CD1c-positive myeloid dendritic cell (primary cell): Measurements from ENCODE around the gene NRIP2.
A peak's percentile ranks its signal among the peaks of the same experiment; 100 is the strongest.

Experiments
- DNase-seq: peaks from one replicate; pipeline ENCODE4 v3.0.0-alpha.2; 2016; ENCODE audit errors: extremely low spot score

Gene NRIP2

DNA sequence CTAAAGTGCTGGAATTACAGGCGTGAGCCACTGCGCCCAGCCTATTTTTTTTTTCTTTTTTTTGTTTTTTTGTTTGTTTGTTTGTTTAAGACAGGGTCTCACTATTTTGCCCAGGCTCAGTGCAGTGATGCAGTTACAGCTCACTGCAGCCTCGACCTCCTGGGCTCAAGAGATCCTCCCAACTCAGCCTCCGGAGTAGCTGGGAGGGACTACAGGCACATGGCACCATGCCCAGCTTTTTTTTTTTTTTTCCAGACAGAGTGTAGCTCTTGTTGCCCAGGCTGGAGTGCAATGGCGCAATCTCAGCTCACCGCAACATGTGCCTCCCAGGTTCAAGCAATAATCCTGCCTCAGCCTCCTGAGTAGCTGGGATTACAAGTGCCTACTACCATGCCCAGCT, 28.1 kb downstream of the NRIP2 start:
- no peak for DNase-seq

DNA sequence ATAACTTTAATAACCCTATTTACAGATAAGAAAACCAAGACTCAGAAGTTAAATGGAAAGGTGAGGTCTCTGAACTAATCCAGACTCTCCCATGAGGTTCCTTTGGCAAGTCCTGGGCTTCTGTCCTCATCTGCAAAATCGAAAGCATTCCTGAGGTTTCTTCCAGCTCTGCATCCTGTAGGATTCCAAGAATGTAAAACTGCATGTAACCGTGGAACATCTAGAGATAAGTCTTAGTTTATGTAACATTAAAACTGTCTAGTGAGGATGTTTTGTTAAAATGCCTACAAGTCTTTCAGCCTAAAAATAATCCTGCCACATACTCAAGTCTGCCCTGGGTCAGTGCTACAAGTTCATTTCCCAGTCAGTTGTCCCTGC, 29.7 kb downstream of the NRIP2 start:
- no peak for DNase-seq

DNA sequence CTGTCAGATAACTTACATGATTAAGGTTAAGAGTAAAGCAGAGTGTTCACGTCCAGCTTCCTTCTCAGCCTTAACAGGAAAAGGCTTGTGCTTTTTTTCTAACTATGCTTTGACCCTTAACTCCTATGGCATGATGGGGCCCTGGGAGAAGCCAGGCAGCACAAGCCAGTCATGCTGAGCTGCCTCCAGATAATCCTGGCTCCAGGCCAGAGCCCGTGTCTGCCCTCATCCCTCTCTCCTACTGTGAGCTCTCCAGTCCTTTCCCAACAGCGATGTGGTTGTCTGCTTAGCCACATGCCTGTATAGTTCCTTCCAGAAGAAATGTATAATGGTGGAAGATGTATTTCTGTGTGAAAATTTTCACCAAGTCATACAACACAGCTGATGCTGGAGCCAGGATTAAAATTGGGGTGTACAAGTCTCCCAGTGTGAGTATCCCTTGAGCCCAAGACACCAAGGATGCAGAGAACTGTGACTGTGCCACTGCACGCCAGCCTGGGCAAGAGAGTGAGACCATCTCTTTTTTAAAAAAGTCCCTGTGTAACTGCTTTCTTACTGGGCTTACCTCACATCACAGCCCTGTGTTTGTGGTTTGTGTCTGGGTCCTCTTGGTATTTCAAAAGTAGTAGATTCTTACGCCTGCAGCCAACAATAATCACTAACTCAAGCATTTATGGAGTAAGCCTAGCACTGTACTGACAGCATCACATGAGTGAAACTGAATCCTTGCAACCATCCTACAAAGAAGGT, 30.3 kb downstream of the NRIP2 start:
- DNase-seq: no peak

DNA sequence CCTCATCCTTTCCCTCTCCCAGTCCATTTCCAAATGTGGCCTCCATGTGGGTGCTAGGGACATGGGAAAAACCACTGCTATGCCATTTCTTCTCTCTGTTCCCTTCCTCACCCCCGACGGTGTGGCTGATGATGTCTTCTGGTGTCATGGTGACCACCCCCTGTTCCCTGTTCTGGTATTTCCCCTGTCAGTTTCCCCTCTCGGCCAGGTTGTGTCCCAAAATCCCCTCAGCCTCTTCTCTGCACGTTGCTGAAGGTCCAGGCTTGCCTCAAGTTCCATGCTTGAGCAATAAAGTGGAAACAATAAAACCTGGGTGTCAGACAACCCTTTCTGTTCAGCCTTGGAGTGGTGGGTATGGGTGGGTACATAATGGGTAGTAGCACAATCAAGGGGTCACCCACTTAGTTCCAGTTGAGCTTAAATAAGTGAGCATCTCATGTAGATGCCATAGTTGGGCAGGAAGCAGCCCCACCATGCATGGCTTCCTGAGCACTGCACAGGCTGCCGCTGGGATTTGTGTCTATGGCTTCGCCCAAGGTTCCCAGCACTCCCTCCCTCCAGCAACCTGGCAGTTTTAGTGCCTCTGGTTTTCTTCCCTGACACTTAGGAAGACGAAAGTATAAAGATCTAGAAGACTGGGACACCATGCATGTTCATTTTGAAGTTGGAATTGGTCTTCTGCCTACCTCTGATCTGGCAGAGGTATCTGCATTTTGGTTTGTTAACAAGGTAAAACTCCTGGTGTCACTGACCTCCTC, 31.0 kb downstream of the NRIP2 start:
- DNase-seq: no peak

DNA sequence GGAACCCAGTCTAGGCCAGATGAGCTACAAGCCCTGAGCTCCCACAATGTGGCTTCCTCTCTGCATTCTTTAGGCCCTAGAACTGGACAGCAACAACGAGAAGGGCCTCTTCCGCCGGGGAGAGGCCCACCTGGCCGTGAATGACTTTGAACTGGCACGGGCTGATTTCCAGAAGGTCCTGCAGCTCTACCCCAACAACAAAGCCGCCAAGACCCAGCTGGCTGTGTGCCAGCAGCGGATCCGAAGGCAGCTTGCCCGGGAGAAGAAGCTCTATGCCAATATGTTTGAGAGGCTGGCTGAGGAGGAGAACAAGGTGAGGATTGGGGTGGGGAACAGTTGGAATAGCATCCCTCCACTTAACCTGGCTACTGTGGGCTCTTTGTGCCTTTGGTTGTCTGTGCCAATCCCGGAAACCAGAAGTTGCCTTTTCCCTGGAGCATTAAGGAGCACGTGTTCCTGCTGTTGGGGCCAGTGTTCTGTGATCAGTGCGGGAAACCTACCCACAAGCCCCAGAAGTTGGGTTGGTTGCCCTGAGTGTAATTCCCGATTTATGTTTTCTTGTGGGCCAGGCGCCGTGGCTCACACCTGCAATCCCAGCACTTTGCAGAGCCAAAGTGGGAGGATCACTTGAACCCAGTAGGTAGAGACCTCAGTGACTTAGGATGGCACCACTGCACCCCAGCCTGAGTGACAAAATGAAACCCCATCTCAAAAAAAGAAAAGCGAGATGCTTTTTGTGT, 33.6 kb downstream of the NRIP2 start:
- no peak for DNase-seq

DNA sequence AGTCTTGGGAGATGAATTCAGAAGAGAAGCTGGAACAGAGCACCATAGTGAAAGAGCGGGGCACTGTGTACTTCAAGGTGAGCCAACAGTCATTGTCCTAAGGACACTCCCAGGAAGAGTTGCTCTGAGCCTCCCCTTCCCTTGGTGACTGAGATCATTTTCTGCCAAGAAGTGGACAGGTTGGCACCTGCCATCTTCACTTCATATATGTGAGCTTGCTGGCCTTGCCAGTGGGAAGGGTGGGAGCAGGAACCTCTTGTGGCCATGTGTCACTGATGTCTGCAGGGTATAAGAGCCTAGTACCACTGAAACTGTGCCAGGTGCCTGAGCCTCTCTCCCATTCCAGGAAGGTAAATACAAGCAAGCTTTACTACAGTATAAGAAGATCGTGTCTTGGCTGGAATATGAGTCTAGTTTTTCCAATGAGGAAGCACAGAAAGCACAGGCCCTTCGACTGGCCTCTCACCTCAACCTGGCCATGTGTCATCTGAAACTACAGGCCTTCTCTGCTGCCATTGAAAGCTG, 34.7 kb downstream of the NRIP2 start:
- no peak for DNase-seq

DNA sequence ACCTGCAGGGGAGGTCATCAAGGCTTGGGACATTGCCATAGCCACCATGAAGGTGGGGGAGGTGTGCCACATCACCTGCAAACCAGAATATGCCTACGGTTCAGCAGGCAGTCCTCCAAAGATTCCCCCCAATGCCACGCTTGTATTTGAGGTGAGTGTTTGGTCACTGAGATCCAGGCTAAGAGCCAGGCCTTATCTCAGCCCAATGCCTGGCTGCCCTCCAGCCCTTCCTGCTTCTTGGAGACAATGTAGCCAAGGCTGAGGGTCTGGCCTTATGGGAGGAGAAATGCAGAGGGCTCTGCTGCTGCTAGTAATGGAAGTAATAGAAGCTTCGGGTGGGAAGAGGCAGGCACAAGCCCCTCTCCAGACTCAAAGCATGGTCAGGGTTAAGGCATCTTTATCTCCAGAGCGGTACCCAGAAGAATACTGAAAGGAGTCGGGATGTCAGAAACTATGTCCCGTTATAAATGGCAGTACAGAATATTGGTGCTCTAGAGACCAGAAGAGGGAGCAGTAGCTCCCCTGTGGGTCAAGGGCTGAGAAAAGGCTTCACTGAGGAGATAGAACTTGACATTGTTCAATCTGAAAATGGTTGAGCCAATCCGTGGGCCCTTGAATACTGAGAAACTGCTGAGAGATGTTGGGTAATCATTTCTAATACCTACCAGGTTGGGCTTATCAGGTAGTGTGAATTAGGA, 37.0 kb downstream of the NRIP2 start:
- no peak for DNase-seq

DNA sequence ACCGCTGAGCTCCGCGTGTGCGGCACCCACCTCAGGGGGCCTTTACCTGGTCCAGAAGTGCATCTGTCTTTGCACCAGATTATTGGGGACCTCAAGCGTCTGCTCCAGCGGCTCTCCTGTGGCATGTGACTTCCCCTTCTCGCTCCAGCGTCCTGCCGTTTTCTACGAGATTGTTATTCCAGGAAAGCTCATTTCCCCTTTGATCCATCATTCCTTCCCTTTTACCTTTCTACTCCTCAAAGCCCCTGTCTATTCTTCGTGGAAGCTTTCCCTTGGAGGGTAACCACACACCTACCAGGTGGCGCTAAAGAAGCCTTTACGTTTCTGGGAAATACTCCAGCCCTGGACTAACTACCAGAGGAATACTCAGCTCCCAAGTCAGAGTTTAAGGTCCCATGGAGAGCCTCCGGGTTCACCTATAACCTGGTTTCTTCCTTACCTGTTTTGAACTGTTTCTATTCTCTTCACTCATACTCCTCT, 38.6 kb downstream of the NRIP2 start:
- DNase-seq: peak; percentile 19

DNA sequence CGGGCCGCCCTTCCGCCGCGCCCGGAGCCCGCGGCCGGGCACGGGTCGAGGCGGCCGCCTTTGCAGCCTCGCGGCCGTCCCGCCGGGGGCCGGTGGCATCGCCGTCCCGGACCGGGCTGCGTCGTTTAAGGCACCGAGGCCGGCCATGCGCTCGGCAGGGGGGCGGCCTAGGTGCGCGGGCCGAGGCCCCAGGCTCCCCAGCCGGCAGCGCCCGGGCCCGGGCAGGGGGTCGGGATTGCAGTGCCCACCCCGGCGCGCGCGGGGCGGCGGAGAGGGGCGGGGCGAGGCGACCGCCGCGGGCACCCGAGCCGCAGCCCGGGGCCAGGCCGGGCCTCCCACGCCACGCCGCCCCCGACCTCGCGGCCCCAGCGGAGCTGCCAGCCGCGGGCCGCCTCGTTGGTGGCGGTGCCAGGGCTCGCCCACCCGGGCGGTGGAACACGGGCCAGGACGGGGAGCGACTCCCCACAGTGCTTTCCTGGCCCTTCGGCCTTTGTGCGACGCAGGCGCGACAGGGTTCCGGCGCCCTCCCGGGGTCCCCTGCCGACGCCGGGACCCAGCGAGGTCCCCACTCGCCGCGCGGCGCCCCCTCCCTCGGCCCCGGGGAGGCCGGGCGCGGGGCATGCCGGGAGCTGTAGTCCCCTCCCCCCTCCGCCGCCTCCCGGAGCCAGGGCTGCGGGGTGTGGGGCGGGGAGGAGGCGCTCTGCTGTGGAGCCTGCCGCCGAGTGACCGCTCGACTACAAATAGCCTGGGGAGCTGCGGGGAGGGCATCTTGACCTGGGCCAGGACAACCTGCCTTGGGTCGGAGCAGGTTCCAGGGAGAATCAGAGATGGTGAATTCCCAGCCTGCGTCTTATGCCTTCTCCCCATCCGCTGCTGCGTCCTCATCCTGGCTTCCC, 39.3 kb downstream of the NRIP2 start:
- peak; percentile 62 for DNase-seq

DNA sequence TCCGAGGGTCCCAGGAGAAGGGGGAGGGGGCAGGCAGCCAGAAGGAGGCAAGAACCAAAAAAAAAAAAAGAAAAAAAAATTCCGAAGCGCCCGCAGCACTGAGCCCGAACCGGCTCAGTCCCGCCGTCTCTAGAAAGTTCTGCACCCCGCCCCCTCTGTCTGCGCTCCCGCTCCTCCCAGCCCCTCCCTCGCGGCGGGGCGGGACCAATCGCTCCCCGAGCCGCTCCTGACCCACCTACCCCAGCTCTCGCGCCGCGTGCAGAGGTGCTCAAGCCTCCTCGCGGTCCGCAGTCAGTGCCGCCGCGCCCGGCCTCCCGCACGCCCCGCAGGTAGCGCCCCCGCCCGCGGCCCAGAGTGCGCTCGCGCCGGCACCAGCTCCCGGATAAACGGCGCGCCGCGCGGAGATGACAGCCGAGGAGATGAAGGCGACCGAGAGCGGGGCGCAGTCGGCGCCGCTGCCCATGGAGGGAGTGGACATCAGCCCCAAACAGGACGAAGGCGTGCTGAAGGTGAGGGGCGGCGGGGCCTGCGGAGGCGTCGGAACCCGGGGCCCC, 40.0 kb downstream of the NRIP2 start, which contains the start of gene FKBP4:
Gene FKBP4 (plus strand): TSS at position 235 of the 554 bp plus-strand sequence. CDS start 170 bp downstream, at position 405.
- peak; percentile 90 for DNase-seq

DNA sequence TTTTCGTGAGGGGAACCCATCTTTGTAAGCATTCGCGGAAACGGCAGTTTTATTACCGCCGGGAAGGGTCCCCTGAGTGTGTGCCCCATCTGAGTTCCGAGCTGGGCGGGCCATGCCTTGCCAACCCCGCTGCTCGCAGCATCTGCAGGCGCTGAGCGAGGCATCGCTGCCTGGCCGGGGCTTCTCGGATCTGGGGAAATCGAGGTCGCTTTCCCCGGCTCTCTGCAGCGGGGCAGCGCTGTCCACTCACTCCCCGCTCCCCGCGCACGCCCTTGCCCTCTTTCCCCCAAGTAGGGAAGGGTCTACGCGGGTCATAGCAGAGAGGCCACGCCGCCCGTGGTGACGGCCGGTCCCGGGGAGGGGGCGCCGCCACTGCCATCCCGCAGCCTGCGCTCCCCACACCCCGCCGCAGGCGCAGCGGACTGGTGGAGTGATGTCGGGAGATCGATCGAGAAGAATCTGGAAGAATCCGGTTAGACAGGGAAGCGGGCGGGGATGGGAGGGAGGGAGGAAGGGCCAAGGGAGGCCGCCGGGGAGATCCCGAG, 40.6 kb downstream of the NRIP2 start:
- DNase-seq: no peak

DNA sequence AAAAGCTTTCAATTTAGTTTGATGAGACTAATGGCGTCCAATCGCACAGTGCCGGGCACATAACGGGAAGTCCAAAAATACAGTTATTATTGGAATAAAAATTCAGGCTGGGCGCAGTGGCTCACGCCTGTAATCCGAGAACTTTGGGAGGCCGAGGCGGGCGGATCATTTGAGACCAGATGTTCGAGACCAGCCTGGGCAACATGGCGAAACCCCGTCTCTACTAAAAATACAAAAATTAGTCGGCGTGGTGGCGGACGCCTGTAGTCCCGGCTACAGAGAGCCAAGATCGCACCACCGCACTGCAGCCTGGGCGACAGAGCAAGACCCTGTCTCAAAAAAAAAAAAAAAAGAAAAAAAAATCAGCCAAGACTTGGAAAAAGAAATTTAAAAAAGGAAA, 41.3 kb downstream of the NRIP2 start:
- no peak for DNase-seq

DNA sequence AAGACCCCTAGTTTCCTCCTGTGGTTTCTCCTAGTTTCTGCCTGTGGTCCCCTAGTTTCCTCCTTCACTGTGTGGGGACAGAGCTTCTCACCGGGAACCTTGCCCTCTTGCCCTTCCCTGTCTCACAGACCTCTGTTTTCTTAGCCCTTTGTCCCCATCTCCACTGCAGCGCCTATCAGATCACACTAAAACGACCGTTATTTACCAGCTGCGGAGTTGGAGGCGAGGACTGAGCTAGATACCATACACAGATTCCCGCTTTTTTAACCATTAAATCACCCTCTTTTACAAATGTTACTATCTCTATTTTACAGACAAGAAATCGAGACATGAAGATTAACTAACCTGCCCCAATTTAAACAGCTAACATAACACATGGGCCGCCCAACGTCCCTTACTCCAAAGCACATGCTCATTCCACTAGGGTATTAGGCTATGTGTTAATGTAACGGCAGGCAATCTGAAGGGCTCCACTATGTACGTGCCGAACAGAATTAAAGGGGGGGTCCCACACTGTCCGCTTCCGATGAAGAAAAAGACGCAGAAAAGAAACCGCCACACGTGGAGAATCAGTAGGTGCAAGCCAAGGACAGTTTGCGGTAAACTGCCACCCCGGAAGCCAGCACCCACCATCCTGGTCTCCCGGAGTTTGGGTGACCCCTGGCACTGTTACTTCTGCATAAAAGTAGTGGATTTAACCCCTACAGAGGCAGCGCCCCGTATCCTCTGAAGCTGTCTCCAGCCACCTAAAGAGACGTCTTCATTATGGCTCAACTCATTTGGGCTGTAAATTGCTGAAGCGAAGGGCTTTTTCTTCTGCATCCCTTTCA, 41.9 kb downstream of the NRIP2 start:
- DNase-seq: no peak

DNA sequence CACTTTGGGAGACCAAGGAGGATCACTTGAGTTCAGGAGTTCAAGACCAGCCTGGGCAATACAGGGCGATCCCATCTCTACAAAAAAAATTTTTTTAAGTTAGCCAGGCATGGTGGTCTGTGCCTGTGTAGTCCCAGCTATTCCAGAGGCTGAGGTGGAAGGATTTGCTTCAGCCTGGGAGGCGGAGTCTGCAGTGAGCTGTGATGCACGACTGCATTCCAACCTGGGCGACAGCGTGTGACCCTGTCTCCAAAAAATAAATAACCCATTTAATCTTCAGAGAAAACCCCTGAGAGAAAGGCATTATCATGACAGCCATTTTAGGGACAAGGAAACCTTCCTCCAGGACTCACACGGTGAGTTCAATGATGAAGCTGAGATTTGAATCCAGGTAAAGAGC, 43.7 kb downstream of the NRIP2 start:
- no peak for DNase-seq

DNA sequence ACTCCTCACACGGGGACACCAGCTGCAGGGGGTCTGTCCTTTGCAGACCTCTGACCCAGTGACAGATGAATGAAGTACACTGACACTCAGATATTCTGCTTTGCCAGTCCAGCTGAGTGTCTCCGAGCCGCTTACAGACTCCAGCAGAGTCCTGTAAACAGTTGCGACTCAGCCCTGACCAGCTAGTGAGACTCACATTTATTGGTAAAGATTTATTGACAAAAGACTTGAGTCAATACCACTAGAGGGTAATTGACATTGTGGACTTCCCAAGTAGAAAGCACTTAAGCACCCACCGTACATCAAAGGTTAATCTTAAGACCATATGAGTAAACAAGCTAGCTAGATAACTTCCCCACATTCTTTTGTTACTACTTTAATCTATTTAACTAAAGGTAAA, 49.8 kb downstream of the NRIP2 start:
- DNase-seq: no peak

DNA sequence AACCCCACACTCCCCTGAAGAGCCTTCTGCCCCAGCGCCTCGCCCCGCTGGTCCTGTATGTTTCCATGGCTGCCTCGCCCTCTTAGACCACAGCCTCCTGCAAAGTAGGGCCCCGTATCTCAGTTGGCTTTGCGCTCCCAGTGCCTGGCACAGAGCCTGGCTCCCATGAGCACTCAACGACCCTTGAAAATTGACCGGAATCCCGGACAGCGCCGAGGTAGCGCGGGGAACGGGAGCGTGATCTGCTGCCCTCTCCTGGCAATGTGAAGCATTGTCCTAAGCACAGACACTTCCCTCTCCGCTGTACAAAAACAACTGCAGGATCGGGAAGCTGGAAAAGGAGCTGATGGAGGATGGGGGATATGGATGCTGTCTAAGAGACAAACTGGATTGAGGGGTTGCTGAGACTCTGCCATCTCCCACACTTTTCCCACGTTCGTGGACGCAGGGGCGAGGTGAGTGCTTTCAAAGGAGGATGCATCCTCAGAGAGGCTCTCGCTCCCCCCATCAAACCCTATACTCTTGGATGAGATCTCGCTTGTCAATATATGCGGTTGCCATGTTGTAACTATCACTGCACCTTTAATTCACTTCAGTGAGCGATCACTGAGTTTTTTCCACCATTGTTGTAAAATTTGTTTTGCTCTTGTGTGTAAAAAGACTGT, 50.8 kb downstream of the NRIP2 start:
- peak; percentile 60 for DNase-seq

DNA sequence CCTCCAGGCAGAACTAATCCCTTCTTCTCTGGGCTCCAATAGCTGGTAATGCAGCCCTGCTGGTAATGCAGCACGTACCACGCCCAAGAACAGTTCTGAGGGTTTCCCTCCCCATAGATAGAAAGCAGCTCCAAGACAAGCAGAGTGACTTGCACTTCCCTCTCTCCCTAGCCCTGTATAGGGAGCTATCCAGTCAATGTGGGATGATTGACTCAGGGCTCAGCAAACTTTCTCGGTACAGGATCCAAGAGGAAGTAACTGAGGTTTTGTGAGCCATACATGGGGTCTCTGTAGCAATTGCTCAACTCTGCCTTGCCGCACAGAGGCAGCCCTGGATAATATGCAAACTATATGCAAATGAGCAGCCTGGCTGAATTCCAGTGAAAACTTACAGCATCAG, 55.6 kb downstream of the NRIP2 start:
- DNase-seq: peak; percentile 42

DNA sequence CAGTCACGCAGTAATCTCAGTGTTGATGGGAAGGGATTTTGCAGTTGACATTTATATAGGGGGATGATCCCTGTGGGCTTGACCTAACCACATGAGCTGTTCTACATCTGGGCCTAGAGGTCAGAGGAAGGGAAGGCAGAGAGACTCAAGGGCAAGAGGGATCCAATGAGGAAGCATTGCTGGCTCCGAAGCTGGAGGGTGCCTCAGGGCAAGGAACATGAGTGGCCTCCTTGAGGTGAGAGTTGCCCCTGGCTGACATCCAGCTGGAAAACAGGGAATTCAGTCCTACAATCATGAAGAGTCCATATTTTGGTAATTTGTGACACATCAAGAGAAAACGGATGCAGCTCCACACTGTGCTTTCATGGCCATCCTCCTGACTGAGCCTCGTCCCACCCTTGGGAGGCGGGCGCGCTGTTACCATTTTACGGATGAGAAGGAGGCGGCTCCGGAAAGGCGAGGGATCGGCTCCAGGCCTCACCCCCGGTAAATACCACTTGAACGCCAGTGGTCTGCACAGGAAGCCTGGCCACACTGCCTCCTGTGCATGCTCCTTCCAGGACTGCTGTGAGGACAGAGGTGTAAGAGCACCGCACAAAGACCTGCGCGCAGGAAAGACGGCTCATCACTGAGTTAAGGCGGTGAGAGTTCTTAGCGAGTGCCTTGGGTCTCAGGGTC, 58.6 kb downstream of the NRIP2 start:
- DNase-seq: no peak
